ENCODE data around the gene ALOX15.
"Not testable (repeated sequence)": the region's sequence is repeated elsewhere in the genome, so short reads cannot be mapped to it uniquely, and the experiment has no call there.

Gene ALOX15, protein sequence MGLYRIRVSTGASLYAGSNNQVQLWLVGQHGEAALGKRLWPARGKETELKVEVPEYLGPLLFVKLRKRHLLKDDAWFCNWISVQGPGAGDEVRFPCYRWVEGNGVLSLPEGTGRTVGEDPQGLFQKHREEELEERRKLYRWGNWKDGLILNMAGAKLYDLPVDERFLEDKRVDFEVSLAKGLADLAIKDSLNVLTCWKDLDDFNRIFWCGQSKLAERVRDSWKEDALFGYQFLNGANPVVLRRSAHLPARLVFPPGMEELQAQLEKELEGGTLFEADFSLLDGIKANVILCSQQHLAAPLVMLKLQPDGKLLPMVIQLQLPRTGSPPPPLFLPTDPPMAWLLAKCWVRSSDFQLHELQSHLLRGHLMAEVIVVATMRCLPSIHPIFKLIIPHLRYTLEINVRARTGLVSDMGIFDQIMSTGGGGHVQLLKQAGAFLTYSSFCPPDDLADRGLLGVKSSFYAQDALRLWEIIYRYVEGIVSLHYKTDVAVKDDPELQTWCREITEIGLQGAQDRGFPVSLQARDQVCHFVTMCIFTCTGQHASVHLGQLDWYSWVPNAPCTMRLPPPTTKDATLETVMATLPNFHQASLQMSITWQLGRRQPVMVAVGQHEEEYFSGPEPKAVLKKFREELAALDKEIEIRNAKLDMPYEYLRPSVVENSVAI

DNA sequence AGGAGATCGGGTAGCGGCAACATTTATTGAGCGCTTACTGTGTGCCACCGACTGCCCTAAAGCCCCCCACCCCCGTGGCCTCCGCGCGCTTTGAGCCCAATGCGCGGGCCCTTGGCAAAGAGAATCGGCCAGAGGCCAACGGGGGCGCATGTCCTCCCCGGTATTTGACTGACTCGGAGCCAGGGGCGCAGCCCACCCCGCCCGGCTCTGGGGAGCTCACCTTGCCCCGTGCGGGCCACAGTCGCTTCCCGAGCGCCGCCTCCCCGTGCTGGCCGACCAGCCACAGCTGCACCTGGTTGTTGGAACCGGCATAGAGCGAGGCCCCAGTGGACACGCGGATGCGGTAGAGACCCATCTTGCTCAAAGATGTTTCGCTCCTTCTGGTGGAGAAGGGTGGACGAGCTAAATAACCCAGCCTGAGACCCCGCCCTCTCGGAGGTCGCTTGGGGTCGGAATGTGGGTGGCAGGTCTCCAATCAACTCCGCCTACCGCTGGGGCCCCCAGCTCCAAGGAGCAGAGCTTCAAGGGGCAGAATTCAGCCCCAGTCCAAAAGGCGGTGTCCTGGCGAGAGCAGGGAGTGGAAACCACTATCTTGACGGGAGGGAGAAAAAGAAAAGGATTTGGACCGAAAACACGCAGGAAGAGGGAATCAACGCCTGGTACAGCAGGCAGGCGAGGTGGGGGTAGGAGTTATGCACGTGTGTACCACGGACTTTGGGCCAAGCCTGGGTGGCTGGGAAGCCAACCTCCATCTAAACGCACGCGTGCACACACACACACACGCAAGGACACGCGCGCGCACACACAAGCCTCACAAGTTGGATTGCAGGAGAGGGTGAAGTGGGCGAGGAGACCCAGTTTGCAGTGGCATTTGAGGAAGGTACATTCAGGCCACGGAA, at the start of gene ALOX15:
Gene ALOX15, minus strand, starts transcription at position 382 of the 899 bp plus-strand sequence. Its CDS starts 27 bp downstream, at position 355.
- H2AFZ ChIP-seq (ENCODE audit: low read depth, low read length, severe bottlenecking): no peak within 1 kb of the TSS
- no peak within 1 kb of the TSS for H3K4me2 ChIP-seq (ENCODE audit: low read depth, low read length, poor library complexity, severe bottlenecking)
- no peaks in the 10 kb centered on the region for H3K36me3 ChIP-seq (ENCODE audit: low read length)
- H3K27me3 ChIP-seq (ENCODE audit: low read length): no peaks in the 10 kb centered on the region
- no peaks in the 10 kb centered on the region for H4K20me1 ChIP-seq (ENCODE audit: low read depth, low read length)
- no peak for TF ChIP-seq EZH2phosphoT487 (conservative IDR thresholded peaks at IDR 0.05; ENCODE audit: low read length)
- TF ChIP-seq, protein P1, sequence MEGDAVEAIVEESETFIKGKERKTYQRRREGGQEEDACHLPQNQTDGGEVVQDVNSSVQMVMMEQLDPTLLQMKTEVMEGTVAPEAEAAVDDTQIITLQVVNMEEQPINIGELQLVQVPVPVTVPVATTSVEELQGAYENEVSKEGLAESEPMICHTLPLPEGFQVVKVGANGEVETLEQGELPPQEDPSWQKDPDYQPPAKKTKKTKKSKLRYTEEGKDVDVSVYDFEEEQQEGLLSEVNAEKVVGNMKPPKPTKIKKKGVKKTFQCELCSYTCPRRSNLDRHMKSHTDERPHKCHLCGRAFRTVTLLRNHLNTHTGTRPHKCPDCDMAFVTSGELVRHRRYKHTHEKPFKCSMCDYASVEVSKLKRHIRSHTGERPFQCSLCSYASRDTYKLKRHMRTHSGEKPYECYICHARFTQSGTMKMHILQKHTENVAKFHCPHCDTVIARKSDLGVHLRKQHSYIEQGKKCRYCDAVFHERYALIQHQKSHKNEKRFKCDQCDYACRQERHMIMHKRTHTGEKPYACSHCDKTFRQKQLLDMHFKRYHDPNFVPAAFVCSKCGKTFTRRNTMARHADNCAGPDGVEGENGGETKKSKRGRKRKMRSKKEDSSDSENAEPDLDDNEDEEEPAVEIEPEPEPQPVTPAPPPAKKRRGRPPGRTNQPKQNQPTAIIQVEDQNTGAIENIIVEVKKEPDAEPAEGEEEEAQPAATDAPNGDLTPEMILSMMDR (IDR thresholded peaks at IDR 0.05; ENCODE audit: insufficient read depth, low read length, poor library complexity, severe bottlenecking): no peak
- no peak within 1 kb of the TSS for H3K4me3 ChIP-seq (ENCODE audit: insufficient read depth, low read length, poor library complexity, severe bottlenecking)
- no peaks in the 10 kb centered on the region for H3F3A ChIP-seq (ENCODE audit: insufficient read depth)
- H3K27ac ChIP-seq (ENCODE audit: low read depth, low read length): no peak within 1 kb of the TSS
- H3K79me2 ChIP-seq (ENCODE audit: insufficient read depth, low read length): no peaks in the 10 kb centered on the region
- H3K9me3 ChIP-seq (ENCODE audit: insufficient read depth, low read length): no peaks in the 10 kb centered on the region
- H3K9me2 ChIP-seq (replicated peaks; ENCODE audit: insufficient read depth, low read length): no peaks in the 10 kb centered on the region
- H3K9ac ChIP-seq (ENCODE audit: low read length): no peak within 1 kb of the TSS

DNA sequence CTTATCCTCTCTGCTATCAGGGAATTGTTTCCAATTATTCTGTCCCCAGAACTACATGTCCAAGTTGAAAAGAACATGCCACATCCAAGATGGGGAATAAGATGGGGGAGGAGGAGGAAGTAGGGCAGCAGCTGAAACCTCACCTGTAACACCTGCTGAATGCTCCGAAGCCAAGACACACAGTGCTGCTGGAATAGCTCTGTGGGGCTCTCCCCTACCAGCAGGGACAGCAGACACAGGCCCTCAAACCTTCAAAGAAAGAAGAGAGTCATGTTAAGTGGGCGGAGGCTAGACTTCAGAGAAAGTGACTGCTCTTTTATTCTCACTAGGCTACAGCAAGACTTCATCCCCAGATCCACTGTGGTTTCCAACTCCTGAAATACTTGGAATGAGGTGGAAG, 49.3 kb upstream of the ALOX15 start:
- Histone ChIP-seq H3K9me2 (replicated peaks; ENCODE audit: insufficient read depth, low read length) (no peaks in the 10 kb centered on the region), H3K27me3 (ENCODE audit: low read length) (no peaks in the 10 kb centered on the region), H4K20me1 (ENCODE audit: low read depth, low read length) (peaks cover 4% of the 10 kb centered on the region; the same call in 1 of the 2 replicates), H3K9ac (ENCODE audit: low read length) (no peak overlapping the region), H3K4me2 (ENCODE audit: low read depth, low read length, poor library complexity, severe bottlenecking) (no peak overlapping the region), H3K36me3 (ENCODE audit: low read length) (peaks cover 16% of the 10 kb centered on the region; the same call in 1 of the 2 replicates), H3K27ac (ENCODE audit: low read depth, low read length) (no peak overlapping the region), H3K4me3 (ENCODE audit: insufficient read depth, low read length, poor library complexity, severe bottlenecking) (no peak overlapping the region), H3K79me2 (ENCODE audit: insufficient read depth, low read length) (peaks cover 85% of the 10 kb centered on the region), H3F3A (ENCODE audit: insufficient read depth) (no peaks in the 10 kb centered on the region), H3K9me3 (ENCODE audit: insufficient read depth, low read length) (no peaks in the 10 kb centered on the region), H2AFZ (ENCODE audit: low read depth, low read length, severe bottlenecking) (no peak overlapping the region)
- TF ChIP-seq, protein P1 (IDR thresholded peaks at IDR 0.05; ENCODE audit: insufficient read depth, low read length, poor library complexity, severe bottlenecking): no peak
- no peak for TF ChIP-seq EZH2phosphoT487 (conservative IDR thresholded peaks at IDR 0.05; ENCODE audit: low read length)

DNA sequence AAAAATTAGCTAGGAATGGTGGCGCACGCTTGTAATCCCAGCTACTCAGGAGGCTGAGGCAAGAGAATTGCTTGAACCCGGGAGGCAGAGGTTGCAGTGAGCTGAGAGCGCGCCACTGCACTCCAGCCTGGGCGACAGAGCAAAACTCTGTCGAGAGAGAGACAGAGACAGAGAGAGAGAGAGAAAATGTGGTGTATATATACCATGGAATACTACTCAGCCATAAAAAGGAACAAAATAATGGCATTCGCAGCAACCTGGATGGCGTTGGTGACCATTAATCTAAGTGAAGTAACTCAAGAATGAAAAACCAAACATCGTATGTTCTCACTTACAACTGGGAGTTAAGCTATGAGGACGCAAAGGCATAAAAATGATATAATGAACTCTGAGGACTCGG, 48.4 kb upstream of the ALOX15 start:
- H3K79me2 ChIP-seq (ENCODE audit: insufficient read depth, low read length): peaks cover 76% of the 10 kb centered on the region
- H4K20me1 ChIP-seq (ENCODE audit: low read depth, low read length): not testable (repeated sequence)

DNA sequence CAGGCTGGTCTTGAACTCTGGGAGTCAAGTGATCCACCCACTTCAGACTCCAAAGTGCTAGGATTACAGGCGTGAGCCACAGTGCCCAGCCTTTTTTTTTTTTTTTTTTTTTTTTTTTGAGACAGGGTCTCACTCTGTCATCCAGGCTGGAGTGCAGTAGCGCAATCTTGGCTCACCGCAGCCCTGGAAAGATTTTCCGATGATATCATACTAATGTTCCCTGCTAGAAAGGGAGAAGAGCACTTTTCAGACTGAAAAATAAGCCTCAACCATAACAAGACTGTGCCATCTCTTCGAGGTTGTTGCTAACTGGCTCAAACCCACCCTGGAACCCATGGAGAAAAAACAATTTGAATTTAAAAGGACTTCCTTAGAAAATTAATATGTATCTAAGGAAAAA, 42.3 kb upstream of the ALOX15 start:
- H3F3A ChIP-seq (ENCODE audit: insufficient read depth); H3K9me3 ChIP-seq (ENCODE audit: insufficient read depth, low read length); H3K27ac ChIP-seq (ENCODE audit: low read depth, low read length); H3K27me3 ChIP-seq (ENCODE audit: low read length); H3K4me3 ChIP-seq (ENCODE audit: insufficient read depth, low read length, poor library complexity, severe bottlenecking); H3K4me2 ChIP-seq (ENCODE audit: low read depth, low read length, poor library complexity, severe bottlenecking); H3K9ac ChIP-seq (ENCODE audit: low read length); H4K20me1 ChIP-seq (ENCODE audit: low read depth, low read length); H2AFZ ChIP-seq (ENCODE audit: low read depth, low read length, severe bottlenecking); H3K9me2 ChIP-seq (replicated peaks; ENCODE audit: insufficient read depth, low read length): not testable (repeated sequence)
- Histone ChIP-seq H3K79me2 (ENCODE audit: insufficient read depth, low read length) (peaks cover 23% of the 10 kb centered on the region), H3K36me3 (ENCODE audit: low read length) (peaks cover 14% of the 10 kb centered on the region; the same call in 1 of the 2 replicates)

More for the DNA sequence above, 48.4 kb upstream of the ALOX15 start:
- H3K9me2 ChIP-seq (replicated peaks; ENCODE audit: insufficient read depth, low read length); H3K27me3 ChIP-seq (ENCODE audit: low read length); H3K9ac ChIP-seq (ENCODE audit: low read length); H3K4me2 ChIP-seq (ENCODE audit: low read depth, low read length, poor library complexity, severe bottlenecking); H2AFZ ChIP-seq (ENCODE audit: low read depth, low read length, severe bottlenecking); H3K4me3 ChIP-seq (ENCODE audit: insufficient read depth, low read length, poor library complexity, severe bottlenecking); H3K9me3 ChIP-seq (ENCODE audit: insufficient read depth, low read length); H3K27ac ChIP-seq (ENCODE audit: low read depth, low read length); H3F3A ChIP-seq (ENCODE audit: insufficient read depth): not testable (repeated sequence)
- H3K36me3 ChIP-seq (ENCODE audit: low read length): peaks cover 16% of the 10 kb centered on the region; the same call in 1 of the 2 replicates

Data from SU-DHL-6 (cell line).